Heart right ventricle (tissue), 16 donors: ENCODE data around the gene TLCD5. TPM values are rescaled to one million over a fixed set of nuclear protein-coding genes. Genes with fewer than 3 reads are reported as not detected.

Experiments
- ATAC-seq, 8 donors: fragments of 200-7000 bp; cut with Tn5 transposase; one replicate each; pipeline ENCODE4 v1.9.1; 2020; ENCODE audit warnings: mild to moderate bottlenecking in 8 of 8, moderate library complexity in 8 of 8, moderate number of reproducible peaks in 1 of 8
- DNase-seq, 2 donors: peaks; one replicate each; pipeline ENCODE4 v3.0.0-alpha.2; 2020
- H3K27ac ChIP-seq, 10 donors: fragments of 200-600 bp; sonication (generic) in 2 of 10; one replicate each; pipeline versions ENCODE4 v1.5.0 to v1.8.0; 2020 to 2022; ENCODE audit warnings: mild to moderate bottlenecking in 3 of 10
- H3K27me3 ChIP-seq, 7 donors: fragments of 200-600 bp; one replicate each; pipeline ENCODE4 v1.8.0; 2021 to 2022; ENCODE audit warnings: mild to moderate bottlenecking in 2 of 7
- H3K36me3 ChIP-seq, 9 donors: fragments of 200-600 bp; sonication (generic) in 1 of 9; one replicate each; pipeline versions ENCODE4 v1.5.0 to v1.8.0; 2020 to 2022; ENCODE audit warnings: mild to moderate bottlenecking in 2 of 9
- H3K4me1 ChIP-seq, 9 donors: fragments of 200-600 bp; sonication (generic) in 1 of 9; one replicate each; pipeline versions ENCODE4 v1.5.0 to v1.8.0; 2020 to 2022; ENCODE audit warnings: mild to moderate bottlenecking in 4 of 9
- H3K4me3 ChIP-seq, 10 donors: fragments of 200-600 bp; sonication (generic) in 2 of 10; one replicate each; pipeline versions ENCODE4 v1.5.0 to v1.8.0; 2020 to 2022; ENCODE audit warnings: mild to moderate bottlenecking in 7 of 10, moderate library complexity in 2 of 10
- H3K9me3 ChIP-seq, 11 donors: fragments of 200-600 bp in 10 of 11; sonication (generic) in 2 of 11; one replicate each; pipeline versions ENCODE4 v1.5.0 to v1.8.0; 2013 to 2022; ENCODE audit warnings: mild to moderate bottlenecking in 2 of 11, control low read depth in 1 of 11, moderate library complexity in 1 of 11
- CTCF ChIP-seq, 9 donors: fragments of 200-600 bp; sonication (generic) in 2 of 9; IDR thresholded peaks; one replicate each; pipeline versions ENCODE4 v1.5.0 to v1.8.0; 2021 to 2022; ENCODE audit warnings: antibody characterized with exemption in 9 of 9, mild to moderate bottlenecking in 5 of 9, moderate library complexity in 1 of 9
- WGBS, 2 donors: extraction: QIAGEN DNeasy Blood & Tissue Kit; methylation state at CpG; one replicate each; pipeline ENCODE4 v1.1.7; 2013; ENCODE audit warnings: inconsistent platforms in 1 of 2; 5-methylcytosine and 5-hydroxymethylcytosine counted together
- intact Hi-C, 10 donors: fragments of 100-400 bp; cut with DNase I; formaldehyde crosslinking; loops; one replicate each; pipeline versions ENCODE4 v1.11.1 to v1.14.2; 2022
- polyA plus RNA-seq, 2 donors: library from polyadenylated mRNA; stranded (reverse); fragments of 200-250 nt; gene quantifications; one replicate each; pipeline ENCODE4 v1.2.3, GENCODE V29; 2013
- total RNA-seq, 10 donors: library from RNA; stranded (reverse); fragmentation: NEBNext Ultra II Directional in 3 of 10; extraction: Animal tissue kit (Norgen Biotek cat#: 25700) in 3 of 10; gene quantifications; one replicate each; pipeline versions ENCODE4 v1.2.1 to v1.2.4, GENCODE V29; 2021 to 2023
- donor health status: Arrhythmogenic right ventricular cardiomyopathy.
- donor health status: ischemic (EF 13 %, LVEDD 7.1; RV severe dilation, severe dysfunction).
- donor health status: healthy with polysubstance abuse.
- donor health status: DM: no; HTN: yes; CAD: no.
- donor health status: DM: no; HTN: no; CAD: no.
- donor health status: ischemic (EF 25% LVEDD 6.9; RV normal size, moderate dysfunction).
- donor health status: ischemic (EF 25% LVEDD 5.7; RV mildly dilated, moderate dysfunction).
- donor health status: healthy.
- donor health status: DM: yes; HTN: yes; CAD: no.
- donor health status: Ischemic cardiomyopathy.
- donor health status: ischemic (EF 35%, LVEDD 5.7; RV mildly dilated, moderate dysfunction).
- donor health status: nonischemic (EF 11% LVEDD 7.7; RV severe dilation, severe dysfunction).
- donor health status: DM: yes; HTN: yes; CAD: no.
- donor health status: PGD.
- donor health status: ischemic (EF 29% LVEDD 5.4; RV normal size, mild dysfunction).
- donor health status: nonischemic (EF 23%, LVEDD 6.1; RV moderate dilation, normal function).

Gene TLCD5
- total and polyA plus RNA-seq, 12 donors, result 4.1 to 14.5 (median 10.7) TPM

- Histone ChIP-seq H3K36me3 (no peaks in the 10 kb centered on the region), H3K27me3 (peaks cover 0 to 90% (median 0%) of the 10 kb centered on the region in 7 donors), H3K27ac (peak overlapping the region in 7 of 10 donors; percentile 15 to 100 (median 99)), H3K4me3 (peak overlapping the region in 2 of 10 donors; percentile 2 to 19), H3K9me3 (no peaks in the 10 kb centered on the region), H3K4me1 (peaks cover 8 to 97% (median 80%) of the 10 kb centered on the region in 9 donors)
- no peak for TF ChIP-seq CTCF (IDR thresholded peaks at IDR 0.05)
- no peak for ATAC-seq
- 56 to 57% methylated on average over 3 of the region's 3 CpGs for WGBS, 2 donors
- intact Hi-C loops, result loop anchor here in 2 of 10 donors (5.0 to 10.0 kb wide), 2 partner anchors 35 to 82 kb away; no protein-coding TSS in a partner anchor
- DNase-seq, result no peak
These were observed 17.6 kb downstream of the TLCD5 start for GRCh38 chr11:120342678-120343077.

GRCh38 chr11:120343429-120343828 is 18.3 kb downstream of the TLCD5 start:
- Histone ChIP-seq H3K9me3 (no peaks in the 10 kb centered on the region), H3K27me3 (peaks cover 0 to 90% (median 0%) of the 10 kb centered on the region in 7 donors), H3K4me3 (no peak overlapping the region), H3K4me1 (peaks cover 9 to 98% (median 80%) of the 10 kb centered on the region in 9 donors), H3K36me3 (no peaks in the 10 kb centered on the region), H3K27ac (peak overlapping the region in 3 of 10 donors; percentile 2 to 100 (median 99))
- ATAC-seq, result peak in 5 of 8 donors; percentile 28 to 57 (median 36)
- intact Hi-C loops, result loop anchor here in 2 of 10 donors (5.0 to 10.0 kb wide), 2 partner anchors 34 to 81 kb away; no protein-coding TSS in a partner anchor
- DNase-seq, result peak in 1 of 2 donors; percentile 32
- WGBS, 2 donors, result 61 to 63% methylated on average over 2 of the region's 2 CpGs
- TF ChIP-seq CTCF (IDR thresholded peaks at IDR 0.05), result no peak

- Histone ChIP-seq H3K36me3 (no peaks in the 10 kb centered on the region), H3K4me1 (peaks cover 13 to 98% (median 80%) of the 10 kb centered on the region in 9 donors), H3K27me3 (peaks cover 0 to 90% (median 0%) of the 10 kb centered on the region in 7 donors), H3K4me3 (no peak overlapping the region), H3K9me3 (no peaks in the 10 kb centered on the region), H3K27ac (peak overlapping the region in 3 of 10 donors; percentile 6 to 38 (median 16))
- 48 to 64% methylated on average over 1 of the region's 1 CpG for WGBS, 2 donors
- ATAC-seq (peak in 1 of 8 donors; percentile 26), DNase-seq (no peak)
- intact Hi-C loops, result loop anchor here in 2 of 10 donors (5.0 to 10.0 kb wide), 2 partner anchors 33 to 80 kb away; no protein-coding TSS in a partner anchor
- no peak for TF ChIP-seq CTCF (IDR thresholded peaks at IDR 0.05)
These were observed 19.4 kb downstream of the TLCD5 start for GRCh38 chr11:120344302-120345004.

- H3K9me3 ChIP-seq, result no peaks in the 10 kb centered on the region
- H3K4me3 ChIP-seq, result no peak overlapping the region
- peak overlapping the region in 6 of 10 donors; percentile 17 to 76 (median 43) for H3K27ac ChIP-seq
- H3K4me1 ChIP-seq, result peaks cover 17 to 97% (median 78%) of the 10 kb centered on the region in 9 donors
- no peaks in the 10 kb centered on the region for H3K36me3 ChIP-seq
- DNase-seq (no peak), ATAC-seq (peak in 2 of 8 donors; percentile 6 to 45)
- WGBS, 2 donors, result 13 to 18% methylated on average over 1 of the region's 1 CpG
- H3K27me3 ChIP-seq, result peaks cover 0 to 90% (median 0%) of the 10 kb centered on the region in 7 donors
- intact Hi-C loops, result loop anchor here in 2 of 10 donors (1.0 to 10.0 kb wide), 2 partner anchors 39 to 79 kb away; no protein-coding TSS in a partner anchor
- TF ChIP-seq CTCF (IDR thresholded peaks at IDR 0.05), result no peak
These were observed 21.1 kb downstream of the TLCD5 start for GRCh38 chr11:120346233-120346632.
